ENCODE data around the gene PTPRN2. TPM values are rescaled to one million over a fixed set of nuclear protein-coding genes. Genes with fewer than 3 reads are reported as not detected.

Gene PTPRN2
- total RNA-seq, 1 experiment from 2014 or later: not detected

- Histone ChIP-seq H3K36me3 (ENCODE audit: low read depth) (no peaks in the 10 kb centered on the region), H3K4me2 (no peak overlapping the region), H4K20me1 (ENCODE audit: insufficient read depth) (peaks cover 3% of the 10 kb centered on the region; the same call in 1 of the 2 replicates), H3K27me3 (ENCODE audit: insufficient read depth, low read depth) (peaks cover 94% of the 10 kb centered on the region), H3K79me2 (ENCODE audit: low read depth) (no peaks in the 10 kb centered on the region), H3K27ac (no peak overlapping the region), H3F3A (ENCODE audit: insufficient read depth, low read depth) (no peaks in the 10 kb centered on the region), H3K9me3 (ENCODE audit: insufficient read depth, low read depth) (no peaks in the 10 kb centered on the region), H3K4me1 (replicated peaks; ENCODE audit: insufficient read depth) (no peaks in the 10 kb centered on the region), H3K4me3 (no peak overlapping the region), H2AFZ (no peak overlapping the region), H3K9me2 (ENCODE audit: insufficient read depth) (no peaks in the 10 kb centered on the region)
- no peak for DNase-seq
- CTCF ChIA-PET: no interaction called here
- POLR2A ChIA-PET (ENCODE audit: unreplicated experiment): no interaction called here
- BruUV-seq (replicated peaks): no TSS peak
- TF ChIP-seq CTCF (conservative IDR thresholded peaks at IDR 0.05): no peak
- no peak for TF ChIP-seq EZH2 (IDR thresholded peaks at IDR 0.05; ENCODE audit: low read depth)
- intact Hi-C loops (cut with micrococcal nuclease; ENCODE audit: unreplicated experiment): no loop called here
Measured at GRCh38 chr7:158488181-158488971, 99.2 kb downstream of the PTPRN2 start.

- Histone ChIP-seq H3K4me1 (replicated peaks; ENCODE audit: insufficient read depth) (no peaks in the 10 kb centered on the region), H3K9me3 (ENCODE audit: insufficient read depth, low read depth) (no peaks in the 10 kb centered on the region), H3K27me3 (ENCODE audit: insufficient read depth, low read depth) (peaks cover 97% of the 10 kb centered on the region), H3K79me2 (ENCODE audit: low read depth) (no peaks in the 10 kb centered on the region), H3K9me2 (ENCODE audit: insufficient read depth) (no peaks in the 10 kb centered on the region), H2AFZ (no peak overlapping the region), H4K20me1 (ENCODE audit: insufficient read depth) (peaks cover 3% of the 10 kb centered on the region; the same call in 1 of the 2 replicates), H3K27ac (no peak overlapping the region), H3K36me3 (ENCODE audit: low read depth) (no peaks in the 10 kb centered on the region), H3K4me2 (no peak overlapping the region), H3K4me3 (no peak overlapping the region), H3F3A (ENCODE audit: insufficient read depth, low read depth) (no peaks in the 10 kb centered on the region)
- no peak for DNase-seq
- POLR2A ChIA-PET (ENCODE audit: unreplicated experiment): no interaction called here
- BruUV-seq (replicated peaks): no TSS peak
- intact Hi-C loops (cut with micrococcal nuclease; ENCODE audit: unreplicated experiment): no loop called here
- CTCF ChIA-PET: no interaction called here
- TF ChIP-seq EZH2 (IDR thresholded peaks at IDR 0.05; ENCODE audit: low read depth): no peak
- no peak for TF ChIP-seq CTCF (conservative IDR thresholded peaks at IDR 0.05)
Measured at GRCh38 chr7:158487631-158488151, 99.9 kb downstream of the PTPRN2 start.

GRCh38 chr7:158486919-158487318 lies 100.7 kb downstream of the PTPRN2 start:
- H2AFZ ChIP-seq: no peak overlapping the region
- H3K4me2 ChIP-seq: no peak overlapping the region
- no peak for TF ChIP-seq CTCF (conservative IDR thresholded peaks at IDR 0.05)
- no peak for TF ChIP-seq EZH2 (IDR thresholded peaks at IDR 0.05; ENCODE audit: low read depth)
- H3K9me3 ChIP-seq (ENCODE audit: insufficient read depth, low read depth): no peaks in the 10 kb centered on the region
- no TSS peak for BruUV-seq (replicated peaks)
- DNase-seq: no peak
- H3K27me3 ChIP-seq (ENCODE audit: insufficient read depth, low read depth): peaks cover 97% of the 10 kb centered on the region
- intact Hi-C loops (cut with micrococcal nuclease; ENCODE audit: unreplicated experiment): no loop called here
- POLR2A ChIA-PET (ENCODE audit: unreplicated experiment): no interaction called here
- H3K27ac ChIP-seq: no peak overlapping the region
- H3K79me2 ChIP-seq (ENCODE audit: low read depth): no peaks in the 10 kb centered on the region
- H3F3A ChIP-seq (ENCODE audit: insufficient read depth, low read depth): no peaks in the 10 kb centered on the region
- no peak overlapping the region for H3K4me3 ChIP-seq
- H3K4me1 ChIP-seq (replicated peaks; ENCODE audit: insufficient read depth): no peaks in the 10 kb centered on the region
- no peaks in the 10 kb centered on the region for H3K9me2 ChIP-seq (ENCODE audit: insufficient read depth)
- CTCF ChIA-PET: no interaction called here
- no peaks in the 10 kb centered on the region for H3K36me3 ChIP-seq (ENCODE audit: low read depth)
- H4K20me1 ChIP-seq (ENCODE audit: insufficient read depth): peaks cover 3% of the 10 kb centered on the region; the same call in 1 of the 2 replicates

Measured in PC-9 (cell line).